HG03457 (cell line): ENCODE results near the gene FARP2.

Experiments
- ATAC-seq: cut with Tn5 transposase; IDR thresholded peaks from one replicate; pipeline ENCODE4 v1.9.1; 2021; ENCODE audit warnings: moderate number of reproducible peaks; ENCODE audit not compliant: unreplicated experiment

FARP2 gene

DNA sequence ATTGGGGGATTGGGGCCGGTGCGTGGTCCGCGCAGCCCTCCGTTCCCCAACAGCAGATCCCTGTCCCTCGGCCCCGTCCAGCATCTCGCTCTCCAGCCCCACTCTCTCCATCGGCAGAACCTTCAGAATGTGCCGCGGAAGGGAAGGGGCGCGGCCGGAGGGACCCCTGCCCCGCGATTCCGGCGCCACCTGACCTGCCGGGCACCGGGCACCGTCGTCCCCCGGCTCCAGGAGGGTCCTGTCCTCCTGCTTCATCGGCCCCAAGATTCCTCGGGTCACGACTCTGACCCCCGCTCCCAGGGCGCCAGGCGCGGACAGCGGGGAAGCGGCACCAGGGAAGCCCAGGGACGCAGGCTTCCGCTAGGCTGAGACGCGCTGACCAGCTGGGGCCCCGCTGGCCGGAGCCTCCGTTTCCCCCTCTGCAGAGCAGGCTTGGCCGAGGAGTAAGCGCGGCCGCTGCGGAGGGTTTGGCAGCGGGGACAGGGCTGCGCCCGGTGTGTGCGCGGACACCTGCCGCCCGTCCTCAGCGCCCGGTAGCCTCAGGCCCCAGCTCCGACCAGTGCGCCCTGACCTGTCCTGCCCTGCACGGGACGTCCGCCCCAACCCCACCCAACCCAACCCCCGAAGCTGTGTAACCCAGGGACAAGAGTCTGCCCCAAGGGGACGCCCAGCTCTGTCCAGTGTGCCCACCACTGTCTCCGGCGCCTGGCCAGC lies 185.6 kb downstream of the FARP2 start:
- no peak for ATAC-seq

DNA sequence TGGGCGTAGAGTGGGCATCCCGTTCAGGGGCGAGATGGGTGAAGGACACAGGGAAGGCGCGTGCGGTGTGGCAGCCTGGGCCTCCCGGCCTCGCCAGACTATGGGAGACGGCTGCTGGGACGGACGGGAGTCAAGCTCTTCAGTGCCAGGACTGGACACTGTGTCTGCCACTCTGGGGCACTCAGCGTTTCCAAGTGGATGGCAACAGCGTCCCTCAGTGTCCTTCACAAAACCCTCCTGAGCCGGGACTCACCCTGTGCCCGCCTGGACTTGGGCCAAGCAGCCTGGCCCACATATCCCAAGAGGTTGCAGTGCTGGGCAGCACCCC lies 186.2 kb downstream of the FARP2 start:
- ATAC-seq, result no peak
